ENCODE results near the gene TOP2B. TPM values are rescaled to one million over a fixed set of nuclear protein-coding genes. Genes with fewer than 3 reads are reported as not detected.

TOP2B gene
- total RNA-seq, 1 donor from 2014 or later = 147 TPM

DNA sequence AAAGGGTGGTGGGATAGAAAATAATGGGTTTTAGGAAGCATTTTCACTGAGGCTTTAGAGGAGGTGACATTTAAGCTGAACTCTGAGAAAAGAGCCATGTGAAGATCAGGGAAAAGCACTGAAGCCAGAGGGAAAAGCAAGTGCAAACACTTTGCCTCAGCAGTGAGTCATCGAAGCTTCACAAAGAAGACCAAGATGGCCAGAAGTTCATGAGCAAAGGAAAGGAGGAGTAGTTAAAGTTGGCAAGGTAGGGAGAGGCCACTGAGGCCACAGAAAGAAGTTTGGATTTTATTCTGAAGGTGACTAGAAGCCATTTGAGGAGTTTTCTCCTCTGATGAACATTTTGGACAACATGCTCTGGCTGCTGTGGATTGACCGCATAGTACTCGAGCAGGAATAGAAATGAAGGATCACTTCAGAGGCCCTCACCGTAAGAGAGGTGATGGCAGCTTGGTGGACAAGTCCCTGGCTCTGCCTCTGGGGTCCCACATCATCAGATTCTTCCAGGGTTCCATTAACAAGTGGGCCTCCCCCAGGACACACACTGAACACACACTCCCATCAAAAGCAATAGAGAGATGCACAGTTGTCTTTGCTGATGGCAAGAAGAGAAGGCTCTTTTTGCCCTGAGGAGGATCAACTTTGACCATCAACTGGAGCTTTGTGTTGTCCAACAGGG, 75.5 kb downstream of the TOP2B start:
- DNase-seq = no peak
- intact Hi-C loops (cut with micrococcal nuclease) = no loop called here
- no peak overlapping the region for H3K4me3 Mint-ChIP-seq
- H3K36me3 Mint-ChIP-seq (ENCODE audit: low read depth) = no peaks in the 10 kb centered on the region
- H3K9me3 Mint-ChIP-seq = no peaks in the 10 kb centered on the region
- H3K27ac Mint-ChIP-seq = no peak overlapping the region
- peaks cover 1% of the 10 kb centered on the region for H3K4me1 Mint-ChIP-seq
- no peaks in the 10 kb centered on the region for H3K27me3 Mint-ChIP-seq

DNA sequence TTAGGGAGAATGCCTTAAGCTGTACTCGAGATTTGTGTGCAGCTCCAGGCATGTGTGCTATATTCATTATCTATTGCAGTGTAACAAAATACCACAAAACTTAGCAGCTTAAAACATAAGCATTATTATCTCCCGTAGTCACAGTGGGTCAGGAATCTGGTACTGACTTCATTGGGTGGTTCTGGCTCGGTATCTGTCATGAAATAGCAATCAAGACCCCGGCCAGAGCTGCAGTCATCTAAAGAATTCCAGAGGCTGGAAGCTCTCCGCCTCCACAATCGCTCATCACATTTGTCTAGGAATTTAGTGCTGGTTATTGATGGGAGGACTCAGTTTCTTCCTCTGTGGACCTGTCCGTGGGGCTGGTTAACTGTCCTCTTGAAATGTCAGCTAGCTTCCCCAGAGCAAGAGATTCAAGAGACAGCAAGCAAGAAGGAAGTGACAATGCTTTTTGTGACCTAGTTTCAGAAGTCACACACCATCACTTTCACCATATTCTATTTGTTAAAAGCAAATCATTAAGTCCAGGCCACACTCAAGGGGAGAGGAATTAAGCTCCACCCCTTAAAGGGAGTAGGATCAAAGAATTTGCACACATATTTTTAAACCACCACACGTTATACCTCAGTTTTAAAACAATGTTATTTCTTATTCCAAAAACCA, 76.1 kb downstream of the TOP2B start:
- no peaks in the 10 kb centered on the region for H3K36me3 Mint-ChIP-seq (ENCODE audit: low read depth)
- H3K4me3 Mint-ChIP-seq = no peak overlapping the region
- H3K4me1 Mint-ChIP-seq = peaks cover 1% of the 10 kb centered on the region
- H3K27ac Mint-ChIP-seq = no peak overlapping the region
- no peaks in the 10 kb centered on the region for H3K9me3 Mint-ChIP-seq
- no peak for DNase-seq
- no peaks in the 10 kb centered on the region for H3K27me3 Mint-ChIP-seq
- intact Hi-C loops (cut with micrococcal nuclease) = no loop called here

DNA sequence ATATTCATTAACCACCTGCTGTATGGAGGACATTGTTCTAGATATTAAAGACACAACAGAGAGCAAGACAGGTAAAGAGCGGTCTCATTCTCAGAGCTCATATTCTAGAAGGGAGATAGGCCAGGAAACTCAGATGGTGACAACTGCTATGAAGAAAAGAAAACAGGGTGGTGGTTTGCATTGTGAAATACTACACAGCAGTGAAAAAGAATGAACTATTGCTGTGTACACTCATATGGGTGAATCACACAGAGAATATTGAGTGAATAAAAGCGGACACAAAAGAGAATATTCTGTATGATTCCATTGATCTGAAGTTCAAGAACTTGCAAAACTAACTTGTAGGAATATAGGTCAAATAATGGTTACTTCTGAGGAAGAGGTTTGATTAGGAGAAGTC, 76.7 kb downstream of the TOP2B start:
- H3K4me3 Mint-ChIP-seq = no peak overlapping the region
- no peak for DNase-seq
- H3K4me1 Mint-ChIP-seq = peaks cover 1% of the 10 kb centered on the region
- H3K9me3 Mint-ChIP-seq = no peaks in the 10 kb centered on the region
- no peaks in the 10 kb centered on the region for H3K36me3 Mint-ChIP-seq (ENCODE audit: low read depth)
- intact Hi-C loops (cut with micrococcal nuclease) = no loop called here
- H3K27me3 Mint-ChIP-seq = no peaks in the 10 kb centered on the region
- no peak overlapping the region for H3K27ac Mint-ChIP-seq

DNA sequence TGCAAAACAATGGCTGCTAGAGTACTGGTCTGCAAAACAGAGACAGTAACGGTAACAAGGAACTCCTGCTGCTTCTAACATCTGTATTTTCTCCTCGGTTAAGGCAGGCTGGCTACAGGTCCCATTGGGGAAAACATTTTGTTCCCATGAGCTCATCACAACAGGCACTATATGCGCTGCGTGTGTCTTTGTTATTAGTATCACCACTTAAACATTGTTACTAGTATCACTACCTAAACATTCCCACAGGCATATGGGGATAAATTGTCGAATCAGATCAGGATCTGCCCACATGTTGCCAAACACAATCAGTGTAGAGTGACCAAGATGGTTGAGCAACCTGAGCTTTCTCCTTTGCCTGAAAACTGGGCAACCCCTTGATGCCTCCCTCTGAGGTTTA, 77.2 kb downstream of the TOP2B start:
- peaks cover 1% of the 10 kb centered on the region for H3K4me1 Mint-ChIP-seq
- intact Hi-C loops (cut with micrococcal nuclease) = no loop called here
- no peaks in the 10 kb centered on the region for H3K9me3 Mint-ChIP-seq
- no peak overlapping the region for H3K27ac Mint-ChIP-seq
- H3K4me3 Mint-ChIP-seq = no peak overlapping the region
- H3K27me3 Mint-ChIP-seq = no peaks in the 10 kb centered on the region
- H3K36me3 Mint-ChIP-seq (ENCODE audit: low read depth) = no peaks in the 10 kb centered on the region
- no peak for DNase-seq

DNA sequence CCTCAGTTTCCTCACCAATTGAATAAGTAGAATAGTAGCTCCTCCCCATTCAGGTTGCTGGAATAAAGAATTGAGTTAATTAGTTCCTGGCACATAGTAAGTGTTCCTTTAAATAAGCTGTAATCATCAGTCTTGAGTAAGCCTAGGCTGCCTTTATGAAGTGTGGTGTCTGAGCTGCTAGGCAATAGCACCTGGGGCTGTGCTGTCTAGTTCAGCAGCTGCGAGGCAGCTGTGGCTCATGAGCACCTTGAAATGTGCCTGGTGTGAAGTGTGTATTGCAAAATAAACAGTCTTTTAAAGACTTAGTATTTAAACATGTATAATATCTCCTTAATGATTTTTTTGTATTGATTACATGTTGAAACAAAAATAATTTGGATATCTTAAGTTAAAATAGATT, 77.6 kb downstream of the TOP2B start:
- H3K36me3 Mint-ChIP-seq (ENCODE audit: low read depth) = no peaks in the 10 kb centered on the region
- H3K4me3 Mint-ChIP-seq = no peak overlapping the region
- H3K4me1 Mint-ChIP-seq = peaks cover 1% of the 10 kb centered on the region

DNA sequence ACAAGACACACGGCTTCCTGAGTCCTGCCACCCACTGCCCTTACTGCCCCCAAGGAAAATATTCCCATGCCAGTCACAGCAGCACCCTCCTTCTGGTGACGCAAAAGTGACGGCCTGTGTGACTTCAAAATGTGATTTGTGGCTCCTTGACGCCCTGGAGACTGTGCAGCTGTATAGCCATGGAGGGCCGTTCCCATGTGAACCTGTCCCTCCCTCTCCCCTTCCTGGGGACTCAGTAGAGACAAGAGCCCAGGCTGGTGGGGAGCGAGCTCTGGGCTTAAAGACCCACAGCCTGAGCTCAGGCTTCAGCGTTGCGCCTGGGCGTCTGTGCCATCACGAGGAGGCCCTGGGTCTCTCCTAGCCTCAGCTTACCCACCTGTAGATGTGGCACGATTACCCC, 78.2 kb downstream of the TOP2B start:
- intact Hi-C loops (cut with micrococcal nuclease) = no loop called here

More for the DNA sequence above, 77.6 kb downstream of the TOP2B start:
- Mint-ChIP-seq H3K9me3 (no peaks in the 10 kb centered on the region), H3K27me3 (no peaks in the 10 kb centered on the region), H3K27ac (no peak overlapping the region)
- intact Hi-C loops (cut with micrococcal nuclease) = no loop called here
- no peak for DNase-seq

DNA sequence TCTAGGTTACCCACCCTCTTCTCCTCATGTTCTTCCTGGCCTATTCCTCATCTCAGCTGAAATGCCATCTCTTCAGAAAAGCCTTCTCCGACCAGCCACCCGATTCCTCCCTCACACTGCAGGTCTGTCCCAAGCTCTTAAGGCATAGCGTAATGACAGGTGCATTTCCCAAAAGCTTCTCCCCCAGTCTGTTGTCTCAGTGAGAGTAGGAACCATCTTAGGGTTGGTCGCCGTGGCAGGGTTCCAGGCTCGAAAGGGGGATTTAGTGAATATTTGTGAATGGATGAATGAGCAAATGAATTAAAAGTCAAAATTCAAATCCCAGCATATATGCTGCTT, 78.6 kb downstream of the TOP2B start:
- no peaks in the 10 kb centered on the region for H3K36me3 Mint-ChIP-seq (ENCODE audit: low read depth)
- DNase-seq = no peak
- H3K4me3 Mint-ChIP-seq = no peak overlapping the region
- intact Hi-C loops (cut with micrococcal nuclease) = no loop called here
- no peaks in the 10 kb centered on the region for H3K27me3 Mint-ChIP-seq
- no peak overlapping the region for H3K27ac Mint-ChIP-seq
- no peaks in the 10 kb centered on the region for H3K9me3 Mint-ChIP-seq
- H3K4me1 Mint-ChIP-seq = peaks cover 1% of the 10 kb centered on the region

More for the DNA sequence above, 78.2 kb downstream of the TOP2B start:
- Mint-ChIP-seq H3K27me3 (no peaks in the 10 kb centered on the region), H3K4me1 (peaks cover 1% of the 10 kb centered on the region), H3K27ac (no peak overlapping the region), H3K9me3 (no peaks in the 10 kb centered on the region), H3K4me3 (no peak overlapping the region), H3K36me3 (ENCODE audit: low read depth) (no peaks in the 10 kb centered on the region)
- DNase-seq = no peak

DNA sequence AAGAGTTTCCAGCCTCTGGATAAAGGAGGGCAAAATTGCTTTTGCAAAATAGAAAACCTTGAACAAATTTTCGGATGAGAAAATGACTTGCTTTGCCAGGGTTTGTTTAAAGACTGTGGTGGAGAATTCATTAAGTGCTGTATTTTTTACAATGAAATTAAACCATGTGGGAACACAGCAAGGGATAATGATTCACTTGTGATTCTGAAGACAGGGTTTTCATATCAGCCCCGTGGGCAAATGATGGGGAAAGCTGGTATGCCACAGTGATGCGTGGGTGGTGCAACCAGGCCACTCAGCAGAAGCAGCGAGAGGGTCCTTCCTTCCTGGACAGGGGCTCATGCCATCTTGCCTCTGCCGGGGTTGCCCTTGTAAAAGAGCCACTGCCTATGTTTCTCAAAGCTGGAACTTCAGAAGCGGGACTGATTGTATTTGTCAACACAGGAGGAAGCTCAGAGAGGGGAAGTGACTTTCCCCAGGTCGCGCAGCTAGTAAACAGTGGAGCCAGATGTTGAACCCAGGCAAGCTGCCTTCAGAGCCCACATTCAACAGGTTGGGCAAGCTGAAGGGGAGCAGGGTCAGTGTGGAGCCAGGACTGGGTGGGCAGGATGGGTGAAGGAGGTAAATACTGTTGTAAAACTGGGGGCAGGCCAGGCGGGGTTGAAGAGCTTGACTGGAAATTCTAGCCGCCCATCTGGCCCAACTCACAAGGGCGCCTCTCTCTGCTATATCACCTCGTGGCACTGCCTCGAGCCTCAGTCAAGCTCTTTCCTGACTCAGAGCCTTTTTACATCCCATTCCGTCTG, 79.1 kb downstream of the TOP2B start:
- H3K27ac Mint-ChIP-seq = no peak overlapping the region
- no peaks in the 10 kb centered on the region for H3K9me3 Mint-ChIP-seq
- DNase-seq = no peak
- H3K27me3 Mint-ChIP-seq = no peaks in the 10 kb centered on the region
- peaks cover 1% of the 10 kb centered on the region for H3K4me1 Mint-ChIP-seq
- H3K4me3 Mint-ChIP-seq = no peak overlapping the region
- H3K36me3 Mint-ChIP-seq (ENCODE audit: low read depth) = no peaks in the 10 kb centered on the region
- intact Hi-C loops (cut with micrococcal nuclease) = no loop called here

DNA sequence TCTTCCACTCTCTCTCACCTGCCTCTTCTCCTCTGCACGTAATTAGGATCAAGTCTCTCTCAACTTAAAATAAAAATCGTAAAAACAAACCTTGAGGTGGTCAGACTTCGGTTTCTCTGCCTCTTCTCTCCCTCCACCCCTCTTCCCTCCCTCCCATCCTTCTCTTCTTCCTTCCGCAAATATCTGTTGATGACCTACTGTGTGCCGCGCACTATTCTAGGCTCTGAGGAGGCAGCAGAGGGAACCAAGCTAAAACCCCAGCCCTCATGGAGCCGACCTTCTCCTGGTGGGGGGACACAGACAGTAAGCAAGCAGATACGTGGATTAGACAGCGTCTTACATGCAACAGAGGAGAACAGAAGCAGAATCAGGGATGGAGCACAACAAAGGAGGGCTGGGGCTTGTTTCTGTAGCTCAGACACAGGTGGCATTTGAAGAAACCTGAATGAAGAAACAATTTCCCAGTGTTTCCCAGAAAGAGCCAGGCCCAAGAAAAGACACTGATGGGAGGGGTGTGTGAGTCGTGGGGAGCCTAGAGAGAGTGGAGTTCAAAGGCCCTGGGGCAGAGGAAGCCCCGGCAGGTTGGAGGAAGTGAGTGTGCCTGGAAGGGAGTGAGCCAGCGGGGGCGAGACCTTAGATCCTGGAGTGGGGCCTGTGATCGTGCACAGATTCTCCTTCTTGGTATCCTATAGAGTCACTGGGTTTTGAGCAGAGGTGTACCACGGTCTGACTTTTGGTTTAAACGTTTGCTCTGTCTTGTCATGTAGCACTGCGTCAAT, 80.5 kb downstream of the TOP2B start:
- intact Hi-C loops (cut with micrococcal nuclease) = no loop called here
- no peaks in the 10 kb centered on the region for H3K27me3 Mint-ChIP-seq
- H3K4me1 Mint-ChIP-seq = peaks cover 1% of the 10 kb centered on the region
- DNase-seq = no peak
- no peaks in the 10 kb centered on the region for H3K9me3 Mint-ChIP-seq
- no peak overlapping the region for H3K4me3 Mint-ChIP-seq
- no peaks in the 10 kb centered on the region for H3K36me3 Mint-ChIP-seq (ENCODE audit: low read depth)
- H3K27ac Mint-ChIP-seq = no peak overlapping the region

DNA sequence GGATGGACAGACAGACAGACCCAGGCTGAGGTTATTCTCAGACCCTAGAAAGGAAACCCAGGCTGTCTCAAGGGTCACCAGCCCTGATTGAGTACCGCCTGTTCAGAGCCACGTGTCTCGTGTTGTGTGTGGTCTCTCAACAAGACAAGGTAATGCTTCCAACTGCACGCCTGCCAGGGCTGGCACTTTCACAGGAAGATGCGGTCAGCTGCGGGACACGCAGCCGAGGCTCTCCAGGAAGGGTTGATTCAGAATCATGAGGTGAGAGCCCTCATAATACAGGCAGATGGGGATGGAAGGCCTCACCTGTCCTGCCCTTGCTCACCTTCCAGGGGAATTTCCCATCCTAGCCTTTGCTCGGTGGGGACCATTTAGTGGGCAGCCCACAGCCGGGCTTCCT, 81.4 kb downstream of the TOP2B start:
- no peaks in the 10 kb centered on the region for H3K9me3 Mint-ChIP-seq
- no peak for DNase-seq
- H3K27me3 Mint-ChIP-seq = peaks cover 1% of the 10 kb centered on the region
- no peak overlapping the region for H3K27ac Mint-ChIP-seq
- no peaks in the 10 kb centered on the region for H3K4me1 Mint-ChIP-seq
- intact Hi-C loops (cut with micrococcal nuclease) = no loop called here
- no peaks in the 10 kb centered on the region for H3K36me3 Mint-ChIP-seq (ENCODE audit: low read depth)
- no peak overlapping the region for H3K4me3 Mint-ChIP-seq

DNA sequence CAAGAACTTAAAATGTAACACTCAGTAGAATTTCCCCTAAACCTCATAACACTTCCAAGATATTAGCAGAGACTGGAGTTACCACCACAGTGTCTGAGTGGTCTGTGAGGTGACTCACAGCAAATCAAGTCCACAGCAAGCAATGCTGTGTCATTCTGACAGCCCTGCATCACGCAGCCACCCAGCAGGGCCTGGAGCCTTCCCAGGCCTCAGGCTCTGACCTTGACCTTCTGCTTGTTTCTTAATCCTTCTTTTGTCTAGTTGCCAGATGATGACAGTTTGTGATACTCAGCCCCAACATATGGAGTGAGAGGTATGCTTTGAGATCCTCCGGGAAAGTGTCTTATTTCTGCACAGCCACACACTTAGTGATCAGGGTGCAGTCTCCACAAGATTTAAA, 82.5 kb downstream of the TOP2B start:
- DNase-seq = no peak
- Mint-ChIP-seq H3K27ac (no peak overlapping the region), H3K9me3 (no peaks in the 10 kb centered on the region), H3K27me3 (peaks cover 1% of the 10 kb centered on the region), H3K36me3 (ENCODE audit: low read depth) (no peaks in the 10 kb centered on the region), H3K4me1 (no peaks in the 10 kb centered on the region), H3K4me3 (no peak overlapping the region)
- intact Hi-C loops (cut with micrococcal nuclease) = no loop called here

DNA sequence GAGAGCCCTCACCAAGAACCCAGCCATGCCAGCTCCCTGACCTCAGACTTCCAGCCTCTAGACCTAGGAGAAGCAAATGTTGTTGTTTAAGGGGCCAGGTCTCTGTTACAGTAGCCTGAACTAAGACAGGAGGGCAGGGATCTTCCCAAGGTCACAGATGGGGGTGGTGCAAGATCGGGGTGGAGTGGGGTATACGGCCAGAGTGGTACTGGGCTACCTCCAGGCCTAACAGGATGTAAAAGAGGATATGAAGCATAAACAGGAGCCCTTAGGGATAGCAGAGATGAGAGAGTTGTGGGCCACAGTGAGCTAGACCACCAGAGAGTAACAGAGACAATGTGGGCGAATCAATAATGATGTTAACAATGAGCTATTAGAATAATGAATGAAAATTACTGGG, 82.9 kb downstream of the TOP2B start:
- intact Hi-C loops (cut with micrococcal nuclease) = no loop called here
- Mint-ChIP-seq H3K27ac (no peak overlapping the region), H3K36me3 (ENCODE audit: low read depth) (no peaks in the 10 kb centered on the region), H3K9me3 (no peaks in the 10 kb centered on the region), H3K4me1 (no peaks in the 10 kb centered on the region), H3K27me3 (peaks cover 1% of the 10 kb centered on the region), H3K4me3 (no peak overlapping the region)
- DNase-seq = no peak

DNA sequence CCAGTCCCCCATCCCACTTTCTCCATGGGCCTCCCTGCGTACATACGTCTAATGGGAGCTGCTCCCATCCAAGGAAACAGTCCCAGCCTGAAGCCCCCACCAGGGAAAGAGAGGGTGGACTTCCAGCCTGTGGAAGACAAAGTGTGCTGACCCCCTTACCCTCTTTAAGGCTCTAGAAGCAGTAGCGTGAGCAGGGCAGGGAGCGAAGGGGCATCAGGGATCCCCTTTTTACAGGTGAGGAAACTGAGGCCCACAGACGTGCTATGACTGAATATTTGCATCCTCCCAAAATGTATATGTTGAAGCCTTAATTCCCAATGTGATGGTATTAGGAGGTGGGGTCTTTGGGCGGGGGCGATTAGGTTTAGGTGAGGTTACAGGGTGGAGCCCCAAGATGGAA, 83.4 kb downstream of the TOP2B start:
- no peaks in the 10 kb centered on the region for H3K36me3 Mint-ChIP-seq (ENCODE audit: low read depth)

DNA sequence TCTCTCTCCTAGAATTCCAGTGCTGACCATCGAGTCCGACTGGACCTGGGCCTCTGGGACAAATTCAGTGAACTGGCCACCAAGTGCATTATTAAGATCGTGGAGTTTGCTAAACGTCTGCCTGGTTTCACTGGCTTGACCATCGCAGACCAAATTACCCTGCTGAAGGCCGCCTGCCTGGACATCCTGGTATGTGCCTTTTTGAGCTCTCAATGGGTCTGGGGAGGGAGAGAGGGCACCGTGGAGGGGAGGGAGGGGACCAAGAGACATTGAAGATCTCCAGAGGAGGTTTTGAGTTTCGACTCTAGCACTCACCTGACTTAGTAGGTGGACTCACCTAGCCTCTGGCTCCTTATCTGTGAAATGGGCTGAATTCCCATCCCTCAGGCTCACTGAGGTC, 84.2 kb downstream of the TOP2B start:
- Mint-ChIP-seq H3K36me3 (ENCODE audit: low read depth) (no peaks in the 10 kb centered on the region), H3K27me3 (peaks cover 1% of the 10 kb centered on the region), H3K4me1 (no peaks in the 10 kb centered on the region), H3K4me3 (no peak overlapping the region), H3K27ac (no peak overlapping the region), H3K9me3 (no peaks in the 10 kb centered on the region)
- intact Hi-C loops (cut with micrococcal nuclease) = no loop called here
- no peak for DNase-seq

More for the DNA sequence above, 83.4 kb downstream of the TOP2B start:
- no peak for DNase-seq
- no peak overlapping the region for H3K4me3 Mint-ChIP-seq
- H3K27ac Mint-ChIP-seq = no peak overlapping the region
- H3K4me1 Mint-ChIP-seq = no peaks in the 10 kb centered on the region
- intact Hi-C loops (cut with micrococcal nuclease) = no loop called here
- H3K27me3 Mint-ChIP-seq = peaks cover 1% of the 10 kb centered on the region
- no peaks in the 10 kb centered on the region for H3K9me3 Mint-ChIP-seq

Data from activated CD4-positive, alpha-beta T cell treated with anti-CD3 and anti-CD28 coated beads, Interleukin-2, amount 10 ng/mL, durations not matched to agents 24 days and 14 days (primary cell).